Measurements from ENCODE around the gene EFHC1.

DNA sequence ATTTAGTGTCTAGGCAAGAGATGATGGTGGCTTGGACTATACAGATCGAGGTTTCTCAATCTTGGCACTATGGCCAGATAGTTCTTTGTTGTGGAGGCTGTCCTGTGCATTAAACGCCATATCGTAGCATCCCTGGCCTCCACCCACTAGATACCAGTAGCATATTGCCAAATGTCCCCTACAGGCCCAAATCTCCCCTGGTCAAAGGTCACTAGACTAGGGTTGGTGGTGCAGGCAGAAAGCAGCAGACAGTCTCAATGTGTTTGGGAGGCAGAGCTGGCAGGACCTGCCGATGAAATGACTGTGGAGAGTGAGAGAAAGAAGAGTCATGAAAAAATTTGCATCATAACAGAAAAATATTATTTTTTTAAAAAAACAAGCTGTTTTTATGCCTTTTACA, 93.8 kb downstream of the EFHC1 start:
- TF ChIP-seq, protein P1, sequence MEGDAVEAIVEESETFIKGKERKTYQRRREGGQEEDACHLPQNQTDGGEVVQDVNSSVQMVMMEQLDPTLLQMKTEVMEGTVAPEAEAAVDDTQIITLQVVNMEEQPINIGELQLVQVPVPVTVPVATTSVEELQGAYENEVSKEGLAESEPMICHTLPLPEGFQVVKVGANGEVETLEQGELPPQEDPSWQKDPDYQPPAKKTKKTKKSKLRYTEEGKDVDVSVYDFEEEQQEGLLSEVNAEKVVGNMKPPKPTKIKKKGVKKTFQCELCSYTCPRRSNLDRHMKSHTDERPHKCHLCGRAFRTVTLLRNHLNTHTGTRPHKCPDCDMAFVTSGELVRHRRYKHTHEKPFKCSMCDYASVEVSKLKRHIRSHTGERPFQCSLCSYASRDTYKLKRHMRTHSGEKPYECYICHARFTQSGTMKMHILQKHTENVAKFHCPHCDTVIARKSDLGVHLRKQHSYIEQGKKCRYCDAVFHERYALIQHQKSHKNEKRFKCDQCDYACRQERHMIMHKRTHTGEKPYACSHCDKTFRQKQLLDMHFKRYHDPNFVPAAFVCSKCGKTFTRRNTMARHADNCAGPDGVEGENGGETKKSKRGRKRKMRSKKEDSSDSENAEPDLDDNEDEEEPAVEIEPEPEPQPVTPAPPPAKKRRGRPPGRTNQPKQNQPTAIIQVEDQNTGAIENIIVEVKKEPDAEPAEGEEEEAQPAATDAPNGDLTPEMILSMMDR (IDR thresholded peaks at IDR 0.05) = no peak
- peak; percentile 16 for TF ChIP-seq POLR2A (IDR thresholded peaks at IDR 0.05)
